DOHH2 (cell line): ENCODE measurements around the gene ZNF536.

ENCODE experiments used
- CTCF ChIP-seq: fragments of 200-600 bp; sonication (generic); IDR thresholded peaks from one replicate; pipeline ENCODE4 v1.5.1; 2014; ENCODE audit warnings: antibody characterized with exemption, mild to moderate bottlenecking, low read depth, low read length; ENCODE audit not compliant: poor library complexity, severe bottlenecking
- EZH2phosphoT487 ChIP-seq: fragments of 200-600 bp; sonication (generic); IDR thresholded peaks from 2 replicates; pipeline ENCODE4 v1.6.1; 2017; ENCODE audit warnings: borderline replicate concordance, mild to moderate bottlenecking, antibody characterized with exemption, low read length, moderate library complexity, mixed read lengths

DNA sequence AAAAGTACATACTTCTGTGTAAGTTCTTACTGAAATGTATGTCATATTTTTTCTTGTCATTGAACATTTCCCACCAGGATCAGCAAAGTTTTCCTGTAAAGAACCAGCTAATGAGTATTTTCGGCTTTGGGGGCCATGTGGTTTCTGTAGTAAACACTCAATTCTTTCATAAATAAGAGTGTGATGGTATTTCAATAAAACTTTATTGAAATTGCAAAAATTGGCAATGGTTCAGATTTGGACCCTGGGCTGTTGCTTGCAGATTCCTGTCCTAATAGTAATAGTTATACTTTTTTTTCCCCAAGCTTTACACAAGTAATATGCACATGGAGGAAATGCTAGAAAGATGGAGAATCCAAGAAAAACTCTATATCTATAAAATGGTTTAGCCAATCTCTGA, 83.7 kb downstream of the ZNF536 start:
- TF ChIP-seq CTCF (no peak), EZH2phosphoT487 (no peak)
